NCI-H2196 treated with DMSO at 0.1 percent for 48 hours (cell line): Measurements from ENCODE around the gene JAK1.

Experiments
- DNase-seq: peaks from one replicate; lab custom pipeline; 2025; ENCODE audit not compliant: unreplicated experiment; lab: John Stamatoyannopoulos, UW

The JAK1 gene

GRCh38 chr1:64873576-64873975 is 92.8 kb downstream of the JAK1 start:
- DNase-seq = no peak

- DNase-seq = no peak
Measured at GRCh38 chr1:64872067-64872466, 94.3 kb downstream of the JAK1 start.

- DNase-seq = no peak
Measured at GRCh38 chr1:64871256-64871655, 95.1 kb downstream of the JAK1 start.

- no peak for DNase-seq
Measured at GRCh38 chr1:64867266-64867665, 99.1 kb downstream of the JAK1 start.

- DNase-seq = no peak
Measured at GRCh38 chr1:64866689-64867088, 99.7 kb downstream of the JAK1 start.

GRCh38 chr1:64865105-64865757 is 101.1 kb downstream of the JAK1 start:
- no peak for DNase-seq

- no peak for DNase-seq
Measured at GRCh38 chr1:64864018-64864940, 102.1 kb downstream of the JAK1 start.

- DNase-seq = no peak
Measured at GRCh38 chr1:64861611-64862010, 104.7 kb downstream of the JAK1 start.

GRCh38 chr1:64857347-64857746 is 109.0 kb downstream of the JAK1 start:
- DNase-seq = no peak

- DNase-seq = no peak
Measured at GRCh38 chr1:64856553-64856952, 109.8 kb downstream of the JAK1 start.

GRCh38 chr1:64855557-64855956 is 110.8 kb downstream of the JAK1 start:
- DNase-seq = no peak

GRCh38 chr1:64854674-64855073 is 111.7 kb downstream of the JAK1 start:
- DNase-seq = no peak

- no peak for DNase-seq
Measured at GRCh38 chr1:64851664-64852063, 114.7 kb downstream of the JAK1 start.

- no peak for DNase-seq
Measured at GRCh38 chr1:64850846-64851245, 115.5 kb downstream of the JAK1 start.

GRCh38 chr1:64849942-64850341 is 116.4 kb downstream of the JAK1 start:
- no peak for DNase-seq

- DNase-seq = no peak
Measured at GRCh38 chr1:64848803-64849202, 117.5 kb downstream of the JAK1 start.

- no peak for DNase-seq
Measured at GRCh38 chr1:64848136-64848535, 118.2 kb downstream of the JAK1 start.

GRCh38 chr1:64847666-64848065 is 118.7 kb downstream of the JAK1 start:
- DNase-seq = no peak

- DNase-seq = no peak
Measured at GRCh38 chr1:64846573-64847430, 119.5 kb downstream of the JAK1 start.

- DNase-seq = no peak
Measured at GRCh38 chr1:64845831-64846425, 120.4 kb downstream of the JAK1 start.

- DNase-seq = no peak
Measured at GRCh38 chr1:64844609-64845008, 121.7 kb downstream of the JAK1 start.
